Measurements from ENCODE around the gene SGTB.

DNA sequence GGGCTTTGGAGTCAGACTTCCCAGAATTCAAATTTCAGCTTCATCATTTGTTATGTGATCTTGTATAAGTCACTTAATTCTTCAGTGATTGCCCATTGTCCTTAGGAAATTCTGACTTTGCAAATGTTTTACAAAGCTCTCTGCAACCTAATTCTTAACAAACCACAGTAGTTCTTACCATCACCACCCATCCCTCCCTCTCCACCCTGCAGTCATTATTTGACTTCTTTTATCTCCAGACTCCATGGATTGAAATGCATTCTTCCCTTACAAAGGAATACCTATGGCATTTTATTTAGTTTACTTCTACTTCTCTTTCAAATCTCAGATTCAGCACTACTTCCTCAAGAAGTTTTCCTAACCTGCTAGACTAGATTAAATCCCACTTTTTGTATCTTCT lies 74.0 kb downstream of the SGTB start:
- TF ChIP-seq, protein P1, sequence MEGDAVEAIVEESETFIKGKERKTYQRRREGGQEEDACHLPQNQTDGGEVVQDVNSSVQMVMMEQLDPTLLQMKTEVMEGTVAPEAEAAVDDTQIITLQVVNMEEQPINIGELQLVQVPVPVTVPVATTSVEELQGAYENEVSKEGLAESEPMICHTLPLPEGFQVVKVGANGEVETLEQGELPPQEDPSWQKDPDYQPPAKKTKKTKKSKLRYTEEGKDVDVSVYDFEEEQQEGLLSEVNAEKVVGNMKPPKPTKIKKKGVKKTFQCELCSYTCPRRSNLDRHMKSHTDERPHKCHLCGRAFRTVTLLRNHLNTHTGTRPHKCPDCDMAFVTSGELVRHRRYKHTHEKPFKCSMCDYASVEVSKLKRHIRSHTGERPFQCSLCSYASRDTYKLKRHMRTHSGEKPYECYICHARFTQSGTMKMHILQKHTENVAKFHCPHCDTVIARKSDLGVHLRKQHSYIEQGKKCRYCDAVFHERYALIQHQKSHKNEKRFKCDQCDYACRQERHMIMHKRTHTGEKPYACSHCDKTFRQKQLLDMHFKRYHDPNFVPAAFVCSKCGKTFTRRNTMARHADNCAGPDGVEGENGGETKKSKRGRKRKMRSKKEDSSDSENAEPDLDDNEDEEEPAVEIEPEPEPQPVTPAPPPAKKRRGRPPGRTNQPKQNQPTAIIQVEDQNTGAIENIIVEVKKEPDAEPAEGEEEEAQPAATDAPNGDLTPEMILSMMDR (IDR thresholded peaks at IDR 0.05): no peak
- TF ChIP-seq EP300 (IDR thresholded peaks at IDR 0.05): no peak

All from suprapubic skin (tissue), 3 donors.